Measurements from ENCODE around the gene ADRA1B.

ADRA1B gene

GRCh38 chr5:160021831-160022446 lies 105.7 kb downstream of the ADRA1B start:
- peak; percentile 72 for DNase-seq

Data from NCI-H1436 (cell line).